ENCODE data around the gene RPE65. TPM values are rescaled to one million over a fixed set of nuclear protein-coding genes. Genes with fewer than 3 reads are reported as not detected.

RPE65 gene
- polyA plus RNA-seq, 3 donors, result not detected

DNA sequence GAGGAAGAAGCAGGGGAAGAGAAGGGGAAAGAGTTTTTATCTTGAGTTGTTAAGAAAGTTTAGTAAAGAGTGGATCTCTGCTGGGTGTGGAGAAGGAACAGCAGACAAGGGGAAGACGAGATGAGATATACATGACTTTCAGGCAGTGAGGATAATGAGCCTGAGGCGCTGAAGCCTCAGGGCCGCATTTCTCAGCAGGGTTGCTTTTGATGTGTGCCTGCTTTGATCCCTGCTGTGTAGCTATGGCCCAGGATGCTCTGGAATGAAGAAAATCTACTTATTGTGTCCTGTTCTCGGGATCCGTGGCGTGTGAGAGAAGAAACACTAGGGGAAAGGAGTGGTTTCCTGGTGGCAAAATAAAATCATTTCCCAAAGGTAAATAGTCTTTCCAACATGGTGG is 15.1 kb upstream of the RPE65 start:
- H3K9ac ChIP-seq (ENCODE audit: insufficient read depth, low read length, poor library complexity, severe bottlenecking), result no peak overlapping the region
- no peaks in the 10 kb centered on the region for H3K36me3 Mint-ChIP-seq
- no peak overlapping the region for H3K27ac ChIP-seq (ENCODE audit: low read depth in 1 of 2, low read length in 2 of 2)
- H3K79me2 ChIP-seq (ENCODE audit: insufficient read depth, low read length), result no peaks in the 10 kb centered on the region
- H3K4me3 ChIP-seq (replicated peaks in 1 of 3; ENCODE audit: low read depth in 2 of 3, low read length in 3 of 3), result no peak overlapping the region
- H3K4me1 ChIP-seq (ENCODE audit: control insufficient read depth in 1 of 2, insufficient read depth in 2 of 2, low read length in 2 of 2), result no peaks in the 10 kb centered on the region
- H4K20me1 ChIP-seq (ENCODE audit: insufficient read depth, low read length), result no peaks in the 10 kb centered on the region
- H3K27me3 Mint-ChIP-seq (ENCODE audit: low read depth in 3 of 3), result peaks cover 0 to 2% (median 0%) of the 10 kb centered on the region in 3 donors
- peaks cover 0 to 6% of the 10 kb centered on the region in 2 donors for H3K9me3 ChIP-seq (replicated peaks in 1 of 2; ENCODE audit: control insufficient read depth in 1 of 2, insufficient read depth in 1 of 2, low read length in 2 of 2)
- H3K4me3 Mint-ChIP-seq, result no peak overlapping the region
- H3K9me3 Mint-ChIP-seq, result peaks cover 2 to 12% (median 7%) of the 10 kb centered on the region in 7 donors
- no peak overlapping the region for H2AFZ ChIP-seq (ENCODE audit: insufficient read depth, low read depth, low read length, poor library complexity, severe bottlenecking)
- peaks cover 2% of the 10 kb centered on the region for H3K4me1 Mint-ChIP-seq
- H3K27me3 ChIP-seq (ENCODE audit: control insufficient read depth in 2 of 2, insufficient read depth in 2 of 2, low read length in 2 of 2), result no peaks in the 10 kb centered on the region
- H3K27ac Mint-ChIP-seq, result no peak overlapping the region
- DNase-seq, result no peak
- no peaks in the 10 kb centered on the region for H3K36me3 ChIP-seq (replicated peaks in 1 of 2; ENCODE audit: control insufficient read depth in 1 of 2, insufficient read depth in 2 of 2, low read length in 2 of 2)
- intact Hi-C loops (cut with micrococcal nuclease), result no loop called here
- WGBS (ENCODE audit: insufficient coverage), result 94% methylated on average over 6 of the region's 6 CpGs
- no peak overlapping the region for H3K4me2 ChIP-seq (replicated peaks; ENCODE audit: extremely low read depth, low read length, poor library complexity, severe bottlenecking)
- TF ChIP-seq CTCF (IDR thresholded peaks at IDR 0.05), result no peak

GRCh38 chr1:68460935-68461334 is 11.2 kb upstream of the RPE65 start:
- H2AFZ ChIP-seq (ENCODE audit: insufficient read depth, low read depth, low read length, poor library complexity, severe bottlenecking), result no peak overlapping the region
- Mint-ChIP-seq H3K27ac (no peak overlapping the region), H3K4me1 (peaks cover 2% of the 10 kb centered on the region), H3K27me3 (ENCODE audit: low read depth in 3 of 3) (peaks cover 0 to 4% (median 0%) of the 10 kb centered on the region in 3 donors), H3K36me3 (no peaks in the 10 kb centered on the region), H3K4me3 (no peak overlapping the region), H3K9me3 (peaks cover 2 to 12% (median 7%) of the 10 kb centered on the region in 7 donors)
- no peak overlapping the region for H3K4me3 ChIP-seq (replicated peaks in 1 of 3; ENCODE audit: low read depth in 2 of 3, low read length in 3 of 3)
- H3K9ac ChIP-seq (ENCODE audit: insufficient read depth, low read length, poor library complexity, severe bottlenecking), result no peak overlapping the region
- H3K4me2 ChIP-seq (replicated peaks; ENCODE audit: extremely low read depth, low read length, poor library complexity, severe bottlenecking), result no peak overlapping the region
- intact Hi-C loops (cut with micrococcal nuclease), result no loop called here
- DNase-seq, result no peak
- H3K36me3 ChIP-seq (replicated peaks in 1 of 2; ENCODE audit: control insufficient read depth in 1 of 2, insufficient read depth in 2 of 2, low read length in 2 of 2), result no peaks in the 10 kb centered on the region
- no peaks in the 10 kb centered on the region for H3K79me2 ChIP-seq (ENCODE audit: insufficient read depth, low read length)
- no peak overlapping the region for H3K27ac ChIP-seq (ENCODE audit: low read depth in 1 of 2, low read length in 2 of 2)
- no peak for TF ChIP-seq CTCF (IDR thresholded peaks at IDR 0.05)
- 73% methylated on average over 3 of the region's 4 CpGs for WGBS (ENCODE audit: insufficient coverage)
- peaks cover 0 to 6% of the 10 kb centered on the region in 2 donors for H3K9me3 ChIP-seq (replicated peaks in 1 of 2; ENCODE audit: control insufficient read depth in 1 of 2, insufficient read depth in 1 of 2, low read length in 2 of 2)
- H3K27me3 ChIP-seq (ENCODE audit: control insufficient read depth in 2 of 2, insufficient read depth in 2 of 2, low read length in 2 of 2), result no peaks in the 10 kb centered on the region
- H4K20me1 ChIP-seq (ENCODE audit: insufficient read depth, low read length), result no peaks in the 10 kb centered on the region
- no peaks in the 10 kb centered on the region for H3K4me1 ChIP-seq (ENCODE audit: control insufficient read depth in 1 of 2, insufficient read depth in 2 of 2, low read length in 2 of 2)
